HG03469 (cell line): Measurements from ENCODE around the gene SLC7A4.

Source experiments
- ATAC-seq: cut with Tn5 transposase; IDR thresholded peaks from one replicate; pipeline ENCODE4 v1.9.1; 2021; ENCODE audit warnings: mild to moderate bottlenecking, moderate library complexity, moderate number of reproducible peaks; ENCODE audit not compliant: unreplicated experiment

SLC7A4 gene

DNA sequence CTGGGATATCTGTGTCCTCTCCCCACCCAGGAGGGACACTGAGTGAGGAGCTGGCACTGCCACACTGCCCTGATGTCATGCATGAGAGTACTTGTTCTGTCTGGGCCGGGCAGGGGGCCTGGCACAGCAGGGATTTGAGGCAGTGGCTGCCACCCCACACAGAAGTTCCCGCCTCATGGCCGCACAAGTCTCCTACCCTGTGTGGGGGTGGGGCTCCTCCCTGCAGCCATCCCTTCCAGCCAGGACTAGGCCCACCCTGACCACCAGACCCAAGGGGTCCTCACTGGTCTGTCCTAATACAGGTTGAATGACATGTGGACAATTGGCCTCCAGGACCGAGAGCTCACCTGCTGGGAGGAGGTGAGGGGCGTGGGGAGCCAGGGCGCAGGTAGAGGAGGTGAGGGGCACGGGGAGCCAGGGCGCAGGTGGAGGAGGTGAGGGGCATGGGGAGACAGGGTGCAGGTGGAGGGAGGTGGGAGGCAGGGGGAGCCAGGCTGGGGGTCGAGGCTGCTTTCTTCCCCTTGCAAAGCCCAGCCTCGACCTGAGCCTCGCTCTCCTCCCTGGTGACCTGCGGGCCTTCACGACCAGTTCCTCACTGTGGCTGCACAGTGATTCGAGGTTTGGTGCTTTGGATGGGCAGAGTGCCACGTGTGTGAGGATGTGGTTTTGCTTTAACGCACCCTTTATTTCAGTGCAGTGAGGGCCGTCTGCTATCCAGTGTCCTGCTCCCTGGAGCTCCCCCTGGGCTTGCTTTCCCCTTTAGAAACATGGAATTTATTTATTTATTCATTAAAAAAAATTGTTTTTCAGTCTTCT is 42.8 kb downstream of the SLC7A4 start:
- no peak for ATAC-seq

DNA sequence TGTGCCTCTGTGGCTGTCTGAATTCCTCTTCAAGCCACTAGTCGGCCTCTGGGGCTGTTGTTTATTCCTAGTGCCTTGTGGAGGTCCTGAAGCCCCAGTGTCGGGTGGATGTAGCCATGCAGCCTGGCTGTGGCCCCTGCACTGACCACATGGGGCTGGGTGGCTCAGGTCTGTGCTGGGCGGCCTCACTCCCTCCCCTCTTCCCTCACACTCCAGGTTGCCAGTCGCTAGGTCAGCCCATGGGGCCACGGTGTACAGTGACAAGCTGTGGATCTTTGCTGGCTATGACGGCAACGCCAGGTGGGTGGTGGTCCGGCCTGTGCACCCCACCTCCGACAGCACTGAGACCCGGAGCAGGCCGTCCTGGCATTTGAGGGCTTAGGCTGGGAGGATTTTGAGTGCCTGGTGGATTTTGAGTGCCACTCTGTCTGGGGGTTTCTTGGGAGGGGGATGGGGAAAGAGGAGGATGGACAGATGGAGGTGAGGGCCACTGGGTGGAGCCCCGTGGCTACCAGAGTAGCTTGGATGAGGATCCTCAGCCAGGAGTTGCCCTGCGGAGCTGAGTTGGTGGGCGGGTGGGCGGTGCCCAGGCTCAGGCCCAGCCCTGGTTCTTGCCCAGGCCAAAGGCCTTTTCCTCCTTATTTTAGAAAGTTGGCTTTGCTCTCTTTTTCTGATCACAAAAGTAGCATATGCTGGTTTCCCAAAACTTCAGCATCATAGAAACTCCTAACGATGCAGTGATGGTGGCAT is 43.6 kb downstream of the SLC7A4 start:
- ATAC-seq: no peak

DNA sequence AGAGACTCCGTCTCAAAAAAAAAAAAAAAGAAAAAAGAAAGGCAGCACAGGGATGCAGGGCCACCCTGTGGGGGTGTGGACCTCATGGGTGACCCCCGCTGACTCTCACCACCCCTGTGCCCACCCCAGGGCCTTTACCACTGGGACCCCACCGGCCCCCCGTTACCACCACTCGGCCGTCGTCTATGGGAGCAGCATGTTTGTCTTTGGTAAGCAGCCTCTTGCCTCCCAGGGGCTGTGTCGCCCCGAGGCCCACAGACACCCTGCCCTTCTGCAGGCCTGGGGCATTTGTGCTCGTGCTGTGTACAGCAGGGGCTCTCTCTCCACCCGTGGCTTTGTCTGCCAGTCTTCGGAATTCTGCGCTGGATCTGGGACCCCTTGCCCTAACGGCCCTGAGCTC is 45.0 kb downstream of the SLC7A4 start:
- ATAC-seq: no peak

DNA sequence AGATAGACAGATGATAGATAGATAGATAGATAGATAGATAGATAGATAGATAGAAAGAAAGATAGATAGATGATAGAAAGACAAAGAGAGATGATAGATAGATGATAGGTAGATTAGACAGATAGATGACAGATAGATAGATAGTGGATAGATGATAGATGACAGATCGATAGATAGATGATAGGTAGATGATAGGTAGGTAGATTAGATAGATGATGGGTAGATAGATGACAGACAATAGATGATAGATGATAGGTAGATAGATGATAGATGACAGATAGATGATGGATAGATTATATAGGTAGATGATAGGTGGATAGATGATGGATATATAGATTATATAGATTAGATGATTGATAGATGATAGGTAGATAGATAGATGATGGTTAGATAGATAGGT is 46.0 kb downstream of the SLC7A4 start:
- no peak for ATAC-seq

DNA sequence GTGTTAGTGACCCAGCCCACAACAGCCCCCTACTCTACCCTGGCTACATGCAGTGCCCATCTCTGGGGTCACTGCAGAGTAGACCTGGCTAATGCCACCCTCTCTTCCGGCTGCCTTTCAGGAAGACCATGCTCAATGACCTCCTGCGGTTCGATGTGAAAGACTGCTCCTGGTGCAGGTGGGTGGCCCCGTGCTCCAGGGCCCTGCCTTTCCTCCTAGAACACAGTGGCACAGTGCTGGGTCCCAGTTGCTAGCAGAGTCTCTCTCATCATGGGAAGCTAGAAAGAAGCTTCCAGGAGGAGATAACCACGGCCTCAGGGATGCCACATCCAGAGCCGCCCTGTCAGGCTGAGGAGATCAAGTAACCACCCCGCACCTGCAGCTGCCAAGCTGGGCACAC is 46.6 kb downstream of the SLC7A4 start:
- no peak for ATAC-seq

GRCh38 chr22:20983081-20983771 is 49.1 kb downstream of the SLC7A4 start:
- no peak for ATAC-seq

DNA sequence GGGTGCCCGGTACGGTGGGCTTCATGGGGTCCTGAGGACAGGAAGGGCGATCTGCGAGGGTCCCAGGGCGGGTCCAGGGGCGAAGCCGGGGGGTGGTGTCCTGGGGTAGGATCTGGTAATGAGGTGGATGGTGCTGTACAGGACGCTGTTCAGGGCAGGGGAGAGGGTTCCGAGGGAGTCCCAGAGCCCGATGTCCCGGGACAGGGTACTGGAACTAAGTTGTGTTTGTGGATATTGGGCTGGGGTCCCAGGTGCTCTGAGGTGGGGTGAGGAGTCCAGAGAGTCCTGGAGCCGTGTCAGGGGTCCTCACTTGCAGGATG is 49.8 kb downstream of the SLC7A4 start:
- ATAC-seq: no peak

- peak; percentile 45 for ATAC-seq
Measured at GRCh38 chr22:20981787-20982562, 50.4 kb downstream of the SLC7A4 start, which contains the start of gene LZTR1. Gene LZTR1 (plus strand): TSS chr22:20982297. CDS start chr22:20982372, 75 bp downstream.

- no peak for ATAC-seq
Measured at GRCh38 chr22:20980938-20981722, 51.2 kb downstream of the SLC7A4 start.

DNA sequence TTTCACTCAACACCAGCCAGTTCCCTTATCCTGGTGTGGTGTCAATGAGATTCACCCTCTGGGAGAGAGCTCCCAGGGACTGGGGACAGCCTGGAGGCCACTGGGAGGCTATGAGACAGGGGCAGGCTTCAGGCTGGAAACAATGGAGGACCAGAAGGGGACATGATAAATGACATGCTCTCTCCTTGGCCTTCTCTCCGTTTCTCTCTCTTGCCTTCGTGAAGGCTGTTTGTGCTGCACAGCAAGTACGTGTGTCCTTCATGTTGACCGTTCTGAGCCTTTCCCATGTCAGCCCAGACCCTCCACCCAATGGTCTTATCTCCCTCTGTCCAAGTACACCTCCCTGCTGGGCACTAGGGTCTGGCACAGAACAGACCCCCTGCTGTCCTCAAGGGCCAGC is 51.8 kb downstream of the SLC7A4 start:
- ATAC-seq: no peak

GRCh38 chr22:20979940-20980453 is 52.4 kb downstream of the SLC7A4 start:
- ATAC-seq: no peak

DNA sequence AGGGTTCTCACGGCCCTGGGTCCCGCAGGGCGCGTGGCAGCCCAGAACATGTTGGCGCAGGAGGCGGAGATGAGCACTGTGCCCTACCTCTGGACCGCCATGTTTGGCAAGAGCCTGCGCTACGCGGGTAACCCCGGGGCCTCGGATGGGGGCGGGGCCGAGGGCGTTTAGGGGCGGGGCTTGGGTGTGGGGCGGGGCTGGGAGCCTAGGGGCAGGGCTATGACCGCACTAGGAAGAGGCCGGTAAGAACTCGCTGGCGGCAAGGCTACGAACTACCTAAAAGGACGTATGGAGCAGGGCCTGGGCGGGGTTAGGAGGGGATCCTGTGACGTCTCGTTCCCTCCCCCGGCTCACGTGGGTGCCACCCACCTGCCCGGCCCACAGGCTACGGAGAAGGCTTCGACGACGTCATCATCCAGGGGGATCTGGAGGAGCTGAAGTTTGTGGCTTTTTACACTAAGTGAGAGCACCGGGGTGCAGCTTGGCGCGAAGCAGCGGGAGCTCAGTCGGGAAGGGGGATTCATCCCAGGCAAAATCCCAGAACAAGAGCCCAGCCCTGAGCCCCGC is 53.0 kb downstream of the SLC7A4 start:
- no peak for ATAC-seq
